ENCODE data around the gene ATG13.
A peak's percentile ranks its signal among the peaks of the same experiment; 100 is the strongest.

ATG13 gene

GRCh38 chr11:46694072-46694471 is 76.7 kb downstream of the ATG13 start:
- no peak for TF ChIP-seq ZNF202 (tag by site-specific recombination; IDR thresholded peaks at IDR 0.05; ENCODE audit: borderline replicate concordance)
- TF ChIP-seq ZIC2 (tag by site-specific recombination; IDR thresholded peaks at IDR 0.05) = peak; percentile 77
- H3K27ac ChIP-seq (ENCODE audit: extremely low read depth, low read depth, low read length) = no peak overlapping the region
- H3K4me1 ChIP-seq (ENCODE audit: control insufficient read depth, insufficient read depth, low read length) = no peaks in the 10 kb centered on the region
- no peaks in the 10 kb centered on the region for H3K9me3 ChIP-seq (ENCODE audit: control insufficient read depth, insufficient read depth, low read depth, low read length)
- CTCF ChIA-PET = no interaction called here
- POLR2A ChIA-PET = no interaction called here
- H3K4me3 ChIP-seq (ENCODE audit: low read depth, low read length) = no peak overlapping the region
- peaks cover 0 to 49% of the 10 kb centered on the region in 2 experiments; a peak in 1 of 3 replicates for H3K36me3 ChIP-seq (ENCODE audit: control insufficient read depth in 2 of 2, insufficient read depth in 1 of 2, low read length in 2 of 2)

DNA sequence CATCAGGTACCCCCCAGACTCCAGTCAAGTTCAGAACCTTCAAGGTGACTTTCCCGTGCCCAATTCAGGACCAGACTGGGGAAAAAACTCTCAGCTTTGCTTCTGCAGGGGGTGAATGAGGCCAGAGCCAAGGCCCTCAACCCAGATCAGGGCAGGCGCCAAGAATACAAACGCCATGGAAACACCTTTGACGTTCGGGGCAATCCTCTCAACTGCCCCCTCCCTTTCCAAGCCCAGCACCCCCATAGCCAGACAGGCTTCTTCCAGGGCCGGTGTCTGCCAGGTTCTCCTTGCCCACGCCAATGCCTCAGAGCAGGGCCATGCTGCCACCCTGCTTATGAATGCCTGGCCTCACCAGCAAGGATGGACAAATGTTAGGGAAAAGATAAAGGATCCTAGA is 77.3 kb downstream of the ATG13 start:
- Histone ChIP-seq H3K4me1 (ENCODE audit: control insufficient read depth, insufficient read depth, low read length) (no peaks in the 10 kb centered on the region), H3K36me3 (ENCODE audit: control insufficient read depth in 2 of 2, insufficient read depth in 1 of 2, low read length in 2 of 2) (peaks cover 0 to 46% of the 10 kb centered on the region in 2 experiments; a peak in 1 of 3 replicates), H3K9me3 (ENCODE audit: control insufficient read depth, insufficient read depth, low read depth, low read length) (no peaks in the 10 kb centered on the region), H3K4me3 (ENCODE audit: low read depth, low read length) (no peak overlapping the region), H3K27ac (ENCODE audit: extremely low read depth, low read depth, low read length) (no peak overlapping the region)
- POLR2A ChIA-PET = no interaction called here
- CTCF ChIA-PET = interaction anchor here (0.5 kb wide), 1 partner anchor 451 kb away, joined by 4 read pairs; no protein-coding TSS in a partner anchor
- TF ChIP-seq KLF10 (tag by site-specific recombination; IDR thresholded peaks at IDR 0.05) (no peak), ZNF558 (tag by site-specific recombination; IDR thresholded peaks at IDR 0.05) (no peak), ZXDB (tag by site-specific recombination; IDR thresholded peaks at IDR 0.05) (no peak), ZNF626 (tag by site-specific recombination; IDR thresholded peaks at IDR 0.05) (no peak), ZNF248 (tag by site-specific recombination; IDR thresholded peaks at IDR 0.05) (no peak), ZNF184 (tag by site-specific recombination; IDR thresholded peaks at IDR 0.05) (no peak), ZNF311 (tag by site-specific recombination; IDR thresholded peaks at IDR 0.05; ENCODE audit: borderline replicate concordance) (no peak), ZEB2 (tag by site-specific recombination; IDR thresholded peaks at IDR 0.05) (no peak), ZNF223 (tag by site-specific recombination; IDR thresholded peaks at IDR 0.05) (no peak), ZSCAN23 (tag by site-specific recombination; IDR thresholded peaks at IDR 0.05) (no peak), ZNF521 (tag by site-specific recombination; IDR thresholded peaks at IDR 0.05) (no peak), MZF1 (tag by site-specific recombination; IDR thresholded peaks at IDR 0.05; ENCODE audit: borderline replicate concordance) (no peak), GLI2 (tag by site-specific recombination; IDR thresholded peaks at IDR 0.05; ENCODE audit: borderline replicate concordance, low read depth) (no peak), HOXD13 (CRISPR knock-in tag; IDR thresholded peaks at IDR 0.05; ENCODE audit: borderline replicate concordance) (no peak), ZBTB8A (tag by site-specific recombination; IDR thresholded peaks at IDR 0.05) (no peak)
- TF ChIP-seq, protein P1, sequence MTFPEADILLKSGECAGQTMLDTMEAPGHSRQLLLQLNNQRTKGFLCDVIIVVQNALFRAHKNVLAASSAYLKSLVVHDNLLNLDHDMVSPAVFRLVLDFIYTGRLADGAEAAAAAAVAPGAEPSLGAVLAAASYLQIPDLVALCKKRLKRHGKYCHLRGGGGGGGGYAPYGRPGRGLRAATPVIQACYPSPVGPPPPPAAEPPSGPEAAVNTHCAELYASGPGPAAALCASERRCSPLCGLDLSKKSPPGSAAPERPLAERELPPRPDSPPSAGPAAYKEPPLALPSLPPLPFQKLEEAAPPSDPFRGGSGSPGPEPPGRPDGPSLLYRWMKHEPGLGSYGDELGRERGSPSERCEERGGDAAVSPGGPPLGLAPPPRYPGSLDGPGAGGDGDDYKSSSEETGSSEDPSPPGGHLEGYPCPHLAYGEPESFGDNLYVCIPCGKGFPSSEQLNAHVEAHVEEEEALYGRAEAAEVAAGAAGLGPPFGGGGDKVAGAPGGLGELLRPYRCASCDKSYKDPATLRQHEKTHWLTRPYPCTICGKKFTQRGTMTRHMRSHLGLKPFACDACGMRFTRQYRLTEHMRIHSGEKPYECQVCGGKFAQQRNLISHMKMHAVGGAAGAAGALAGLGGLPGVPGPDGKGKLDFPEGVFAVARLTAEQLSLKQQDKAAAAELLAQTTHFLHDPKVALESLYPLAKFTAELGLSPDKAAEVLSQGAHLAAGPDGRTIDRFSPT (tag by site-specific recombination; IDR thresholded peaks at IDR 0.05) = no peak
- TF ChIP-seq, protein P2, sequence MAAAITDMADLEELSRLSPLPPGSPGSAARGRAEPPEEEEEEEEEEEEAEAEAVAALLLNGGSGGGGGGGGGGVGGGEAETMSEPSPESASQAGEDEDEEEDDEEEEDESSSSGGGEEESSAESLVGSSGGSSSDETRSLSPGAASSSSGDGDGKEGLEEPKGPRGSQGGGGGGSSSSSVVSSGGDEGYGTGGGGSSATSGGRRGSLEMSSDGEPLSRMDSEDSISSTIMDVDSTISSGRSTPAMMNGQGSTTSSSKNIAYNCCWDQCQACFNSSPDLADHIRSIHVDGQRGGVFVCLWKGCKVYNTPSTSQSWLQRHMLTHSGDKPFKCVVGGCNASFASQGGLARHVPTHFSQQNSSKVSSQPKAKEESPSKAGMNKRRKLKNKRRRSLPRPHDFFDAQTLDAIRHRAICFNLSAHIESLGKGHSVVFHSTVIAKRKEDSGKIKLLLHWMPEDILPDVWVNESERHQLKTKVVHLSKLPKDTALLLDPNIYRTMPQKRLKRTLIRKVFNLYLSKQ (tag by site-specific recombination; IDR thresholded peaks at IDR 0.05; ENCODE audit: borderline replicate concordance) = no peak

Data from HEK293 (cell line).